C4-2B (cell line): Measurements from ENCODE around the gene RNF31.

ENCODE experiments used
- CTCF ChIP-seq: fragments of 450-650 bp; conservative IDR thresholded peaks from 2 replicates; pipeline ENCODE4 v1.5.1; 2017; ENCODE audit warnings: mild to moderate bottlenecking
- ZFX ChIP-seq: fragments of 450-650 bp; IDR thresholded peaks from 2 replicates; pipeline ENCODE4 v1.6.1; 2017

GRCh38 chr14:24122898-24123297 is 24.4 kb upstream of the RNF31 start:
- no peak for TF ChIP-seq CTCF
- TF ChIP-seq ZFX, result no peak
